ENCODE measurements around the gene NUB1.

NUB1 gene

DNA sequence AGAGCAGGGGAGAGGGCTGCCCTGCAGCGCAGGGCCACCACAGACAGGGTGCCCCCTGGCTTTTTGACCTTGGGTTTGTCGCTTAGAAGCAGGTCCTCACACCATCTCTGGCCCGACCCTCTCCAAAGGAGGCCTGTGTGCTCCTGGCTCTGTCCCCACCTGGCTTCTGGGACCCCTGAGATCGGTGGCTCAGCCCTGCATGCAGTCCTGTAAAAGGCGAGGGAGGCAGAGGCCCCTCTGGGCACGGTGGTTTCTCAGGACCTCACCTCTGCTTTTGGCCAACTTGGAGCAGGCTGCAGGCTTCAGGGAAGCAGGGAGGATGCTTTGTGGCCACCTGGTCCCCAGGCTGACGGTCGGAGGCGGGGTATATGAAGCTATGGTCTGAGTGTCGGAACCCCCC lies 46.8 kb downstream of the NUB1 start:
- DNase-seq (ENCODE audit: low read depth in 3 of 3), result no peak

DNA sequence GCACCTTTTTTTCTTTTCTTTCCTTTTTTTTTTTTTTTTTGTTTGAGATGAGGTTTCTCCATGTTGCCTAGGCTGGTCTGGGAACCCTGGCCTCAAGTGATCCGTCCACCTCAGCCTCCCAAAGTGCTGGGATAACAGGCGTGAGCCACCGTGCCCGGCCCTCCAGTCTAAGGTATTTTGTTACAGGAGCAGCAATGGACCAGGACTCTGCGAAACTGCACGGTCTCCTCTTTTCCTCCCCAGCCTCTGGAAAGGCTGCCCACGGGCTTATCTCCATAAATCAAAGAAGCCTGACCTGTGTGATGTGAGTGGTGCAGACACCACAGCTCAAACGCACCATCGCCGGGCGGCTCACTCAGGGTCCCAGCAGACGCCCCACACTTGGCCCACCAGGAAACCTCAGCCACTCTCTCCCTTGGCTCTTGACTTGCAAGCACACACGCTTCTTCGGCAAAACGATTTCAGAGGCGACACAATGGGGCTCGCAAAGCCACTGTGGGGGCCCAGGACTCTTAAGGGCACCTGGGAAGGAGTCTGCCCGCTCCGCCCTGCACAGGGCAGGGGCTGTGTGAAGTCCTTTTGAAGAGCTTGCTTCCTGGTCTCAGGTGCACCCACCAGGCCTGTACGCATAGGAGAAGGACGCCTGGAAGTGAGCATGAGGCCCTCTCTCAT lies 47.6 kb downstream of the NUB1 start:
- no peak for DNase-seq (ENCODE audit: low read depth in 3 of 3)

DNA sequence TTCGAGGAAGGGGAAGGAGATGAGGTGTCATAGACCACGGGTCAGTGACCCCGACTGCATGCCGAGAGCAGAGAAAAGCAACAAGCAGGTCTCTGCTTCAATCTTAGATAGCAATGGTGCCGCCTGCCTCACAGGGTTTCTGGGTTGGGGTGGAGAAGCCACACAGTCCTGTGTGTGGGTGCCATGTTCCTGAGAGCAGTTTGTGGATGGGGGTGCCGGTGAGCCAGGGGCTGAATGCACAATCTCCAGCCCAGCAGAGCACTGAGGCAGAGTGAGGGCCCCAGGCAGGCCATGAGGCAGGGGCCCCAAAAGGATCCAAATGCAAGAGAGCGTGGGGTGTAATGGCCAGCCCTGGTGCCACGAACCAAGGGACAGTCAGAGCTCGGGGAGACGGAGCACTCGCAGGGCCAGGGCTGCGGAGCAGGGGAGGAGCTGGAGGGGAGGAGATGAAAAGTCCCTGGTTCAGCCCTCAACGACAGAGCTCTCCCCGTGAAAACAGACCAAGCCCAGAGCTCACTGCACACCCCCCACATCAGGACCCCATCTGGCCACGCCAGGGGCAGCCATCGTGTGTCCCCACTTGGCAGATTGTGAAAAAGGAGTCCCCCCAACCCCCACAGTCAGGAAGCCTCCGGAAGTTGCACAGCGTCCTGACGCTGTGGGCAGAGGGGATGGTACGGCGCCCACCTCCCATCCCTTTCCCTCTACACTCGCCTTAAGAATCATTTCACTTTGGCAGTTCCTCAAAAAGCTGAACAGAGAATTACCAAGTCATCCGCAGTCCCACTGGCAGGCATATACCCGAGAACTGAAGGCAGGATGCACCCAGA lies 48.4 kb downstream of the NUB1 start:
- no peak for DNase-seq (ENCODE audit: low read depth in 3 of 3)

DNA sequence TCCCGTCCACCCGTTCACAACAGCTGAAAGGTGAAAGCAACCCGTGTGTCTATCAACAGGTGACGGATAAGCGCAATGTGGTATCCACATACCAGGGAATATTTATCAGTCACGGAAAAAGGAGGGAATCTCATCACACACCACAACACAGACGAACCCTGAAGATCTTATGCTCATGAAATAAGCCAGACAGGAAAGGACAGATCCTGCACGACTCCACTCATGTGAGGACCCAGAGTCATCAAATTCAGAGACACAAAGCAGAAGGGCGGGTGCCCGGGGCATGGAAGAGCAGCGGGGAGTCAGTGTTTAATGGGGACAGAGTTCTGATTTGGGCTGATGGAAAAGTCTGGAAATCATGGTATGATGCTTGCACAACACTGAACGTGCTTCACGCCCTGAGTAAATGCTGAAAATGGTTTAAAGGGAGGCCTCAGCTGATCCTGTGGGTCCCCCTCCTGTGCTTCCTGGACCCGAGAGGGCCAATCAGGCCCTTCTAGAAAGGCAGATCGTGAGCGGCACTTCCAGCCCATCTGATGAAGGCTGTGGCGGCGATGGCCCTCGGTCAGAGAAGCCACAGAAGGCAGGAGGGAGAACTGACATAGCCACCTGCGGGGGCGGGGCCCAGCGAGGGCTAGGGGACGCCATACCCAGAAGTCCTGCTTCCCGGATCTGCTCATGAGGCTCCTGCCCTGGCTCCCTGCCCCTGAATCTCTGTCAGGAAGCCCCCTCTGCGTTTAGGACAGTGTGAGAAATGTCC lies 49.2 kb downstream of the NUB1 start:
- no peak for DNase-seq (ENCODE audit: low read depth in 3 of 3)

DNA sequence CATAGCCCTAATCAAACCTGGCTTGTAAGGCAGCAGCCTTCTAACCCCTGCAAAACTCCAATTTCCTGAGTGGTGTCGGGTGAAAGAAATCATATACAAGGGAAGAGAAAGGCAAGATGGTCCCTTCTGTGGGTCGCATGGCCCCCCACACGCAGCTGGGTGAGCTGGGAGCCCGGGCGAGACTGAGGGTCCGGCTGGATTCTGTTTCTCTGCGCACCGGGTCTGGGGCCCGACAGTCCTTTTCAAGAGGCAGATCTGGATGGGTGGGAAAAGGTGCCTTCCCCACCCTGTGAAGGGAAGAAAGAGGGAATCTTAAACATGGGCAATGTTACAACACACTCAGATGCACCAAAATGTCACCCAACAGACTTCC lies 49.7 kb downstream of the NUB1 start:
- no peak for DNase-seq (ENCODE audit: low read depth in 3 of 3)

DNA sequence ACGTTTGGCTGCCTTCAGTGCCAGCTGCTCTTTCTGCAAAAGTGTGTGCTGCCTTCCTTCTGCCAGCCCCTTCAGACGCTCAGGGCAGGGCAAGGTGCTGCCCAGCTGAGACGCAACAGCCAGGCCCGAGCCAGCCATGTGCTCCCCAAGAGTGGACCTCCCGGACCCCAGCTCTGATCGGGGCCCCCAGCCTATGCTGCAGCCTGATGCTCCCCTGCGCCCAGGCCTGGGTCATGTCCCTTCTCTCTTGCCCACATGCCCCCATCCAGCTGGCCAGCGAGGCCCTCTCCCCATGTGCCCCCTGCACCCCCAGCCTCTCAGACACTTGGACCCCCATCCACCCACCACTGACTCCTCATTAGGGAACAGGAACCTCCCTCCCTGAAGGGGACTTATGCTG lies 50.4 kb downstream of the NUB1 start:
- no peak for DNase-seq (ENCODE audit: low read depth in 3 of 3)

DNA sequence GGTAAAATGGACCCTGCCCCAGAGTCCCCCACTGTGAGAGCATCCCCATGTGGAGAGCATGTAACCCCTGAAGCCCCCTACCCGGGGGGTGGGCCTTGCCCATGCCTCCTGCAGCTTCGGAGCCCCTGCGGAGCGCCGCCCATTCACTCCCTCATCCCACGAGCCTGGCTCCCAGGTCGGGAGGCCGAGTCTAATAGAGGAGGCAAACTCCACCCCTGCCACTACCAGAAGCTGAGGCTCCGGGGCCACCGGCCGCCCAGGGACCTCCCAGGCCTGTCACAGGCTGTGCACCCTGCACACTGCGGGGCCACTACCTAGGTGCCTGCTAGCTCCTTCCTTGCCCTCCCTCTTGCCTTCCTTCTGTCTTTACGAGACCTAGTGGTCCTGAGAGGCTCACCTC lies 50.8 kb downstream of the NUB1 start:
- DNase-seq (ENCODE audit: low read depth in 3 of 3), result no peak

DNA sequence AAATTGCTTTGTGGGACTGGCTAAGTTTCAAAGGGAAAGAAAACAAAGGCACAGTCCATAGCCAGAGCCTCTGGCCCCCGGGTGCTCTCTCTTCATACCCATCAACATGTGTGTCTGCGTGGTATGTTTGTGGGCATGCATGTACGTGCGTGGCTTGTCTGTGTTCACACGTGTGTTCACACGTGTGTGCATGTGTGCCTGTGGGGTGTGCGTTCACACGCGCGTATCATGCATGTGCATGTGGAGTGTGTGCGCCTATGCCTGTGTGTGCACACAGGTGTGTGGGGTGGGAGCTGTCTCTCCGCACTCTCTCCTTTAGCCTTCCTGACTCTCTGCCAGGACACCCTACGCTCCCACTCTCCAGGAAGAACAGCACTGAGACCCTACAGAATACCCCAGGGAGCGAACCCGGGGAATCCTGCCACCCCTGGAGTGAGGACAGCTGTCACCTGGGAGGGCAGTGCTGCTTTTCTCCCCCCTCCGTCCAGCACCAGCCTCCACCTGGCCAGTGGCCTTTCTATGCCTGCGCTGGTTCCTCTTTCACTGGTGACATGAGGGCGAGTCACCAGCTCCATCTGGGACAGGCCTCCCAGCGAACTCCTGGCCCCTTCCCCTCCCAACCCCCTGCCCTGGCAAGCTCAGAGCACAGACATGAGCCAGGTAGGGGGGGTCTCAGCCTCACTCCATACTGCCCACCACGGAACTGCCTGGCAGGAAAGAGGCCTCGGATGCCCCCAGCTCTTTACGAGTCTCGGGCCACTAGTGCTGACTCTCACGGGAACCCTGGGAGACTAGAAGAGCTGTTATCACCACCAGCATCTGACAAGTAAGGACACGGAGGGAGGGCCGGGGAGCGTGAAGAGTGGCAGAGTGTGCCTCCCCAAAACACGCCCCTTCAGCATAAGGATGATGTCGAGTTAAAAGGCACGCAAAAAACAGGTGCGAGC lies 51.7 kb downstream of the NUB1 start:
- DNase-seq (ENCODE audit: low read depth in 3 of 3), result no peak

DNA sequence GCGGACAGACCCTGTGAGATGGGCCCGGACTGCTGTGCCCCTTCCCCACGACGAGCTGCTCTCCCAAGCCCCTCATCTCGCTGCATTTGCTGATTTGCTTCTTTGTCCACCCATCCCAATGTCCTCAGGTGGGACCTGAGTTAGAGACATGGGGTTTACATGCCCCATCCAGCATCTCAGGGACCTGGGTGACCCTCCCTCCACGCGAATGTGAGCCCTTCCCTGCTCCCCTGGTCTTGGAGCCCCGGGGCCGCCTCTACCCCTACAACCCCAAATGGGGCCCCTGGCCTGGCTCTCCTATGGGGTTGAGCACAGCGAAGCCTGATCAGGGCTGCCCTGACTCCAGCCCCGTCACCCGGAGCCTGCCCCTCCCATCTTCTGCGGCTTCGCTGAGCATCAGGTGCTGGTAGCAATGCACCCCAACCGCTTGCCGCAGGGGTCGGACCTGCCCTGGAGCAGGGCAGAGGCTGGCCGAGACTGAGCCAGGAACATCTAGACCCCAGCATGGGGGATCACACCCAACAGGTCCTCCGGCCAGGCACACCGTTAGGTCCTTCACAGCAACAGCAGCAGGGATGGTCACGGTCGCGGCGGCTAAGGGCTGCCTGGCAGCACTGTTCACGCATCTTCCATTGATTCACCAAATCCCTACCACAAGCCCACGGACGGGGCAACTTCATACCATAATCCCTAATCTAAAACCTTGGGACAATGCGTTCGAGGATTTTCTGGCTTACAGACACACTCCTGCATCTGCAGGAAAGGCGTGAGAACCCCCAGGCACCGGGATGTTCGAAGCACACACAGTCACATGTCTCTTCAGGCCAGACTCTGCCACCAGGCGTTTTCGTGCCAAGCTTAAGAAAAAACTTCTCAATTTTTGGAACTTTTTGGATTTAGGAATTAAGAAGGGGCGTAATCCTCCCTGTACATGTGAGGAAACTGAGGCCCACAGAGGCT lies 52.7 kb downstream of the NUB1 start:
- no peak for DNase-seq (ENCODE audit: low read depth in 3 of 3)

DNA sequence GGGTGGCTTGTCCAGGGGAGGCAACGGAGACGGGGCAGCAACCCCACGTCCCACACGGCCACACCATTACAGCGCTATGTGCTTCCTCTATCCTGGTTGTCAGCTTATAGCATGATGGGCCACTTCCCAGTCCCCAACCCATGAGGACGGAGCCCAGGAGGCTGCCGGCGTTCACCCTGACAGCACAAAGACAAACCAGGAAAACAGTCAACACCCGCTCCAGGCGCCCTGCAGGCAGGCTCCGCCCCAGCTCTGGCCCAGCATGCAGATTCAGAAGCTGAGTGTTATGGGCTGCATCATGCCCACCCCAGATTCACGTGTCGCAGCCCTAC lies 53.4 kb downstream of the NUB1 start:
- no peak for DNase-seq (ENCODE audit: low read depth in 3 of 3)

DNA sequence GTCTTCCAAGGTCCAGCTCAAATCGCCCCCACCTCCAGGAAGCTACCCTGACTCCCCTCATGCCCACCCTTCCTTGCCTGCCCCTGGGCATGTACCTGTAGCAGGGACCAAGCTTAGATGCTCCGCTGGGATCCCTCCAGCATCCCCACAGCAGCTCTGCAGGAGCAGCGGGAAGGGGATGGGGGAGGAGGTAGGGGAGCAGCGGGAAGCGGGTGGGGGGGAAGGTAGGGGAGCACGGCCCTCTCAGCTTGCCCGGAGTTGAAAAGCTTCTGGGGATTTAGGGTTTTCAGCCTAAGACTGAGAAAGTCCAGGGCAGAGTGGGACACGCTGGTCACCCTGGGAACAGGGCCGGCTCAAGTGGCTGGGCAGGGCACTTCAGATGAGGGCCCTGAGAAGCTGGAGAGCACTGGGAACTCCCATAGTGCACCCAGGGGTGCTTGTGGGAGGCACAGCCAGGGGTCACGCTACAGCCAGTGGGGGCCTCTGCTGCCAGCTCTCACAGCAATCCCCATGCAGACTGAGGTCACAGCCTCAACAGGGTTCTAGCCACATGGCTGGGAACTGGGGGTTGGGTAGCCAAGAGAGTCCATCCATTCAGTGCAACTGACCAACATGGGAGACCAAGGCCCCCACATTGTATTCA lies 54.8 kb downstream of the NUB1 start:
- no peak for DNase-seq (ENCODE audit: low read depth in 3 of 3)

DNA sequence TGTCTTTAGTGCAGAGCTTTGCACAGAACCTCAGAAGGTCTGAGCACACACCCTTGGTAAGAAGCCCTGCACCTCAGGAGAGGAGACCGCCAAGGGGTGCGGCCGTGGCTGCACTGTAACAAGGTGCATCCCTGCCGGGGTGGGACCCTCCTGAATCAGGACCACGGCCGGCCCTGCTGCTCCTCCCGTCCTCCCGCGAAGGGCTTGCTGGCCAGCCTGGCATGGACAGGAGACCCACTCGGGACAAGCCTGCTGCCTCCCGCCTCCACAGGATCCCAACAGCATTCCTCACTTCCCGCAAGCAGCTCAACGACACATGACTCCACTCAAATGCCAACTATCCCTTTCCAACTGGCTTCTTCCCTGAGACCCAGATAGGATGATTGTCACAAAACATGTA lies 55.4 kb downstream of the NUB1 start:
- DNase-seq (ENCODE audit: low read depth in 3 of 3), result no peak

DNA sequence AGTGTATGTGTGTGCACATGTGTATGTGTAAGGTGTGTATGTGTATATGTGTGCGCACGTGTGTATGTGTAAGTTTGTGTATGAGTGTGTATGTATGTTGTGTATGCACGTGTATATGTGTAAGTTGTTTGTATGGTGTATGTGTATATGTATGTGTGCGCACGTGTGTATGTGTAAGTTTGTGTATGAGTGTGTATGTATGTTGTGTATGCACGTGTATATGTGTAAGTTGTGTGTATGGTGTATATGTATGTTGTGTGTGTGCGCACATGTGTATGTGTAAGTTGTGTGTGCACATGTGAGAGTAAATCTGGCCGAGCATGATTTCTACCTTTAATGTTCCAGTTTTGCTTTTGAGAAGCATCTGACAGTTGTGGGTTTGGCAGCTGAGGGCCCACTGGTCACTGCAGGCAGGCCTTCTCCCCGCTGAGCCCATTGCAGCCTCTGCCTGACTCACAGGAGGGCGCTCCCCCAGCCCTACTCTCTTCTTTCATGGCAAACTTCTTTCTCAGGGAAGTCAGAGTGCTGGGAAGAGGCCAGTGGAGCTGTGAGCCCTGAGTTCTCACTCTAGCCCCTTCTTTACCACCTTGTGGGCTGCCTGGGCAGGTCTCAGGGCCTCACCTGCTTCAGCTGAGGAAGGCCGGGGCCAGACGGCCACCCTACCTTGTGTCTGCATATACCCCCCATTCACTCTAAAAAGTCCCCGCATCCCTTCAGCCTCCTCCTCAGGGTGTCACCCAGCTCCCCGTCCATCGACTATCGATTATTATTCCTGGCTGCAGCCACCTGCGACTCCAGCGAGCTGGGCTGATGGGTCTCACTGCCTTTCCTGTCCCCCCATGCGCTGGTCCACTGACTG lies 57.1 kb downstream of the NUB1 start:
- DNase-seq (ENCODE audit: low read depth in 3 of 3), result no peak

DNA sequence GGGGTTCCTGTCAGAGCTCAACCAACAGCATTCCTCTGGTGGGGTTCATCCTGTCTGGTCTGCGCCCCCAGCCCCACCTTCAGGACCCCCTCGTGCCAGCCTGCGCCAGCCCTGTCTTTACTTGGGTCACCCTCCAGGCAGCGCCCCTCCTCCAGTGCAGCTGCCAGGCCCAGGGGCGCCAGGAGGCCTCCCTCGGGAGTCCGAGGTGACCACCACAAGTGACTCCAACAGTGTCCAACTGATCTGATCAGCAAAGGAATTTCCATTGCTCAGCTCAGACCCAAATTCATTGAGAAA lies 57.6 kb downstream of the NUB1 start:
- DNase-seq (ENCODE audit: low read depth in 3 of 3), result no peak

DNA sequence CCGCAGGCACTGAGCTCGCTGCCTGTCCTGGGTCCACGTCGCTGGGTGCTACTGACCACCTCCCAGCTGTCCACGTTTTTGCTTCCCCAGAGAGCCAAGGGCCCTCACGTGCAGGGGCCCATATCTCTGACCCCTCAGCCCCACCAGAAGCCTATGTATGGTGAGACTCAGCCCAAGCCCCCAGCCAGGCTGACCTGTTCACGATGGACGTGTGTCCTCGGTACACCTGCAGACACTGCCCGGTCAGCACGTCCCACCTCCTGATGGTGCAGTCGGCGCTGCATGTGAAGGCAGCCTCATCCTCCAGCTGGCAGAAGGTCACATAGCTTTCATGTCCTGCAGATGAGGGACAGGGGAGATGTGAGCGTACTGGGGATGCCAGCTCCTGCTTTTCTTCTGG lies 58.3 kb downstream of the NUB1 start:
- DNase-seq (ENCODE audit: low read depth in 3 of 3), result no peak

DNA sequence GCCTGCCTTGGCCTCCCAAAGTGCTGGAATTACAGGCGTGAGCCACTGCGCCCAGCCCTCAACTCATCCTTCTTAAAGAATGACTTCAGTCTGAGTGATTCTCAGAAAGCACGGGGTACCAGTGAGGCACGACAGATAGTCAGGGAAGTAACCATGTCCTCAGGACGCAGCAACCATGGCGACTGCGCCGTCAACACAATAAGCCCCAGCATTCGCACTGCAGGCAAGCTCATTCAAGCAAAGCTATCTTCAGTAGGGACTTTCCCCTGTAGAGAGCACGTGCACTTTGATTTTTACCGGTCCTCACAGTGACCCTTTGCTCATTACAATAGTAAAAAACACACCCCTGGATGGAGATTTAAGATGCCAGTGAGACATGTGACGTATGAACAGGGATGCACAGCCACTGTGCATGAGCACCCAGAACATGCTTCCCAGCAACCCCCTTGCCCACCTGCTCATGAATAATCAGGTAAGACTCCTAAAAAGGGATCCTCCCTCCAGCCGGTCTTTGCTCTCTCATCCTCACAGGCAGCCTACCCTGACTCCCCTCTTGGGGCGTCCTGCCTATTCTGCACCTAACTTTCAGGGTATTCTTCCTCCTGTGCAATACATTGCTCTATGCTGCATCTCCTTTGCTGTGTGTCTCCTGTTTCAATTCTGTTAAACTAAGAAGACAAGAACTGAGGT lies 59.2 kb downstream of the NUB1 start:
- DNase-seq (ENCODE audit: low read depth in 3 of 3), result no peak

DNA sequence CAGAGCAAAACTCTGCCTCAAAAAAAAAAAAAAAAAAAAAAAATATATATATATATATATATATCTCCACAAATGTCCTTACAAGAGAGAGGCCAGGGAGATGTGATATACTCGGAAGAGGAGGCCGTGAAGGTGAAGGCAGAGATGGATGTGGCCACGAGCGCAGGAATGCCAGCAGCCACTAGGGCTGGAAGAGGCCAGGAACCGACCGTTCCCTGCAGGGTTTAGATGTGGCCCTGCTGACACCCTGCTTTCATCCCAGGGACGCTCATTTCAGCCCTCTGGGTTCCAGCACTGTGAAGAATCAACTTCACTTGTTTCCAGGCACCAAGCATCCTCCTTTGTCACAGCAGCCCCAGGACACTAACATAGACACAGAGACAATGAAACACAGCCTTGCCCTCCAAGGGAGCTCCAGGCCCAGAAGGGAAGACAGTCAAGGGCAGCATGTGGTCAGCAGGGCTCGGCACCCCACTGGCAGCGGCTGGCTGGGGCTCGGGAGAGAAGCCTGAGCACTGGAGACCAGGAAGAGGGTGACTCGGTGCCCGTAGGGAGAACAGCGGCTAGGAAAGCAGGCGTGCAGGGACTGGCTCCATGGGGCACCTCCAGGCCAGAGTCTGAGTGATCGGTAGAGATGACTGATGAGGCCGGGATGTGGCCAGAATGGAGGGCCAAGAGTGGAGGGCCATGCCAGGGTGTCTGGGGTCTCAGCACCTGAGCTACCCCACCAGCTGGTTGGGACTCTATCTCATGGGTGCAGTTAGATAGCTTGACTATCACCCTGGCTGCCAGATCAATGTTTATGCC lies 60.6 kb downstream of the NUB1 start:
- no peak for DNase-seq (ENCODE audit: low read depth in 3 of 3)

DNA sequence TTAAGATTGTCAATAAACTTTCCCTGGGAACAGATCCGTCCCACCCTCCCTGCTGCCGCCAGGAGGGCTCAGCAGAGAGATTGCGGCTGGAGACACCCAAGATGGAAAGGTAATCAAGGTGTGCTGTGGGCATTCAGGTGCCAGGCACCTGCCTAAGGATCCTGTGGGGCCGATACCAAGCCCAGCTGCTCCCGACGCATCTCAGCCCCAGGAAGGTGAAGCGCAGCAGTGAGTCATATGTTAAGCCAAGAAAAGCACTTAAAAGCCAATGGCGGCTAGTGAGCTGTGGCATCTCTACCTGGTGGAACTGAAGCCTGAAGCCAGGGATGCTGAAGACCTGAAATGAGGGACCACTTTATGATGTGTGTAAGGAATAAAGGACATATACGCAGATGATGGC lies 62.2 kb downstream of the NUB1 start:
- no peak for DNase-seq (ENCODE audit: low read depth in 3 of 3)

Measured in stimulated activated CD4-positive, alpha-beta T cell treated with anti-CD3 and anti-CD28 coated beads, TNF-alpha, amount 100 ng/mL, for 48 hours (primary cell).